ENCODE data around the gene ANAPC16. TPM values are rescaled to one million over a fixed set of nuclear protein-coding genes. Genes with fewer than 3 reads are reported as not detected.

Gene ANAPC16
- total and polyA plus RNA-seq, 2 of the 4 experiments (the other 2 are of a cell fraction): 25.2 to 26.3 TPM

- Histone ChIP-seq H4K91ac (ENCODE audit: insufficient read depth, low read depth, low read length) (peak overlapping the region; percentile 94), H3K27ac (ENCODE audit: insufficient read depth, low read length) (peak overlapping the region; percentile 97), H3K36me3 (ENCODE audit: control insufficient read depth, insufficient read depth, low read length) (no peaks in the 10 kb centered on the region), H3K4me3 (ENCODE audit: insufficient read depth, low read depth, low read length) (no peak overlapping the region), H3K9me3 (ENCODE audit: control insufficient read depth, insufficient read depth, low read length) (no peaks in the 10 kb centered on the region), H3K56ac (ENCODE audit: extremely low read depth, insufficient read depth, low read length) (peak overlapping the region; percentile 89), H2BK120ac (ENCODE audit: low read depth, low read length) (peak overlapping the region; percentile 96), H3K4me2 (ENCODE audit: low read depth, low read length) (peak overlapping the region; percentile 88), H3K23ac (ENCODE audit: low read depth, low read length) (peak overlapping the region; percentile 78), H3K14ac (replicated peaks; ENCODE audit: low read depth, low read length) (peak overlapping the region; percentile 96), H3K4me1 (ENCODE audit: control insufficient read depth, insufficient read depth, low read length) (peaks cover 23% of the 10 kb centered on the region), H2AK9ac (replicated peaks; ENCODE audit: low read depth, low read length, poor library complexity) (peak overlapping the region; percentile 98), H4K8ac (ENCODE audit: low read depth in 2 of 2, low read length in 2 of 2) (peak overlapping the region; percentile 83 to 98), H2BK15ac (ENCODE audit: low read depth, low read length) (peak overlapping the region; percentile 95), H4K5ac (ENCODE audit: low read depth, low read length) (peak overlapping the region; percentile 93), H3K18ac (ENCODE audit: low read depth, low read length) (peak overlapping the region; percentile 95), H2AFZ (replicated peaks; ENCODE audit: low read length, poor library complexity) (peak overlapping the region; percentile 97), H3K27me3 (ENCODE audit: control insufficient read depth, insufficient read depth, low read length) (no peaks in the 10 kb centered on the region), H3K79me1 (ENCODE audit: low read depth in 1 of 2, low read length in 2 of 2) (no peaks in the 10 kb centered on the region), H2BK20ac (ENCODE audit: low read depth, low read length) (peak overlapping the region; percentile 60), H2BK5ac (ENCODE audit: low read depth, low read length, poor library complexity, severe bottlenecking) (peak overlapping the region; percentile 98), H3K4ac (ENCODE audit: low read depth, low read length) (peak overlapping the region; percentile 98), H3K9ac (ENCODE audit: low read depth, low read length) (peak overlapping the region; percentile 79), H2AK5ac (ENCODE audit: low read depth, low read length) (peak overlapping the region; percentile 98), H4K20me1 (ENCODE audit: insufficient read depth, low read length) (no peaks in the 10 kb centered on the region), H3K9me1 (ENCODE audit: insufficient read depth, low read length) (peaks cover 18% of the 10 kb centered on the region)
- in situ Hi-C loops (cut with MboI; ENCODE audit: low sequenced_read_pairs) (no loop called here), intact Hi-C loops (cut with micrococcal nuclease) (loop anchor here (1.0 to 2.0 kb wide), 2 partner anchors 11 to 17 kb away; partner anchors contain the start of gene DDIT4), dilution Hi-C loops (cut with HindIII; ENCODE audit: low sequenced_read_pairs, unreplicated experiment) (no loop called here)
- ATAC-seq (ENCODE audit: low read depth): no peak
- no TSS peak for BruUV-seq (replicated peaks)
- CTCF ChIA-PET: no interaction called here
- WGBS, 2 experiments (ENCODE audit: extremely low coverage in 2 of 2, insufficient read length in 1 of 2): 100% methylated on average over 2 of the region's 7 CpGs; no CpG with 5 or more reads in 1 of the 2 experiments
- POLR2A ChIA-PET (ENCODE audit: unreplicated experiment): no interaction called here
- no peak for DNase-seq
- TF ChIP-seq RFX5 (IDR thresholded peaks at IDR 0.05; ENCODE audit: low read depth, low read length) (no peak), MAZ (IDR thresholded peaks at IDR 0.05; ENCODE audit: borderline replicate concordance, low read depth, low read length) (no peak), MXI1 (IDR thresholded peaks at IDR 0.05; ENCODE audit: borderline replicate concordance, low read depth, low read length) (no peak), SMC3 (IDR thresholded peaks at IDR 0.05; ENCODE audit: low read depth, low read length) (no peak), CEBPB (IDR thresholded peaks at IDR 0.05; ENCODE audit: low read depth, low read length) (no peak), USF2 (IDR thresholded peaks at IDR 0.05; ENCODE audit: low read depth, low read length) (no peak), CTCF (conservative IDR thresholded peaks at IDR 0.05; ENCODE audit: low read depth, low read length) (no peak), NFE2L2 (IDR thresholded peaks at IDR 0.05; ENCODE audit: low read depth, low read length) (no peak), FOS (IDR thresholded peaks at IDR 0.05; ENCODE audit: low read depth, low read length) (no peak), POLR2A (IDR thresholded peaks at IDR 0.05; ENCODE audit: low read depth, low read length) (no peak), RCOR1 (IDR thresholded peaks at IDR 0.05; ENCODE audit: insufficient replicate concordance, low read length) (no peak), RAD21 (IDR thresholded peaks at IDR 0.05; ENCODE audit: low read length) (no peak)
Measured at GRCh38 chr10:72261784-72262404, 46.1 kb downstream of the ANAPC16 start.
